ENCODE results near the gene OMP.

Gene OMP

GRCh38 chr11:77121876-77122575, 19.4 kb downstream of the OMP start:
- Histone ChIP-seq H3K4me3 (ENCODE audit: low read length) (no peak overlapping the region), H3K27me3 (ENCODE audit: control insufficient read depth, insufficient read depth, low read length) (no peaks in the 10 kb centered on the region), H3K36me3 (ENCODE audit: control insufficient read depth, low read depth, low read length) (no peaks in the 10 kb centered on the region), H3K4me1 (ENCODE audit: control insufficient read depth, low read depth, low read length) (no peaks in the 10 kb centered on the region), H3K9me3 (ENCODE audit: control insufficient read depth, low read depth, low read length) (no peaks in the 10 kb centered on the region), H3K9ac (ENCODE audit: low read length) (no peak overlapping the region), H3K27ac (ENCODE audit: low read length) (no peak overlapping the region)

- Histone ChIP-seq H3K4me1 (ENCODE audit: control insufficient read depth, low read depth, low read length) (peaks cover 3% of the 10 kb centered on the region), H3K27ac (ENCODE audit: low read length) (no peak overlapping the region), H3K9ac (ENCODE audit: low read length) (no peak overlapping the region), H3K27me3 (ENCODE audit: control insufficient read depth, insufficient read depth, low read length) (no peaks in the 10 kb centered on the region), H3K9me3 (ENCODE audit: control insufficient read depth, low read depth, low read length) (no peaks in the 10 kb centered on the region), H3K36me3 (ENCODE audit: control insufficient read depth, low read depth, low read length) (no peaks in the 10 kb centered on the region), H3K4me3 (ENCODE audit: low read length) (no peak overlapping the region)
Measured at GRCh38 chr11:77122576-77123212, 20.1 kb downstream of the OMP start.

- no peaks in the 10 kb centered on the region for H3K9me3 ChIP-seq (ENCODE audit: control insufficient read depth, low read depth, low read length)
- H3K4me3 ChIP-seq (ENCODE audit: low read length) = no peak overlapping the region
- peaks cover 5% of the 10 kb centered on the region for H3K4me1 ChIP-seq (ENCODE audit: control insufficient read depth, low read depth, low read length)
- H3K27me3 ChIP-seq (ENCODE audit: control insufficient read depth, insufficient read depth, low read length) = peaks cover 3% of the 10 kb centered on the region
- H3K36me3 ChIP-seq (ENCODE audit: control insufficient read depth, low read depth, low read length) = no peaks in the 10 kb centered on the region
- H3K9ac ChIP-seq (ENCODE audit: low read length) = no peak overlapping the region
- no peak overlapping the region for H3K27ac ChIP-seq (ENCODE audit: low read length)
Measured at GRCh38 chr11:77123591-77123990, 21.0 kb downstream of the OMP start.

- H3K27ac ChIP-seq (ENCODE audit: low read length) = no peak overlapping the region
- no peak overlapping the region for H3K9ac ChIP-seq (ENCODE audit: low read length)
- H3K36me3 ChIP-seq (ENCODE audit: control insufficient read depth, low read depth, low read length) = no peaks in the 10 kb centered on the region
- H3K4me1 ChIP-seq (ENCODE audit: control insufficient read depth, low read depth, low read length) = peaks cover 5% of the 10 kb centered on the region
- no peak overlapping the region for H3K4me3 ChIP-seq (ENCODE audit: low read length)
- peaks cover 4% of the 10 kb centered on the region for H3K27me3 ChIP-seq (ENCODE audit: control insufficient read depth, insufficient read depth, low read length)
- no peaks in the 10 kb centered on the region for H3K9me3 ChIP-seq (ENCODE audit: control insufficient read depth, low read depth, low read length)
Measured at GRCh38 chr11:77124041-77124440, 21.4 kb downstream of the OMP start.

GRCh38 chr11:77124488-77124887, 21.8 kb downstream of the OMP start:
- H3K27me3 ChIP-seq (ENCODE audit: control insufficient read depth, insufficient read depth, low read length) = peaks cover 4% of the 10 kb centered on the region
- H3K36me3 ChIP-seq (ENCODE audit: control insufficient read depth, low read depth, low read length) = no peaks in the 10 kb centered on the region
- H3K9ac ChIP-seq (ENCODE audit: low read length) = no peak overlapping the region
- peaks cover 5% of the 10 kb centered on the region for H3K4me1 ChIP-seq (ENCODE audit: control insufficient read depth, low read depth, low read length)
- H3K4me3 ChIP-seq (ENCODE audit: low read length) = no peak overlapping the region
- H3K27ac ChIP-seq (ENCODE audit: low read length) = no peak overlapping the region
- H3K9me3 ChIP-seq (ENCODE audit: control insufficient read depth, low read depth, low read length) = no peaks in the 10 kb centered on the region

GRCh38 chr11:77125191-77125590, 22.6 kb downstream of the OMP start:
- H3K36me3 ChIP-seq (ENCODE audit: control insufficient read depth, low read depth, low read length) = no peaks in the 10 kb centered on the region
- no peak overlapping the region for H3K4me3 ChIP-seq (ENCODE audit: low read length)
- H3K27me3 ChIP-seq (ENCODE audit: control insufficient read depth, insufficient read depth, low read length) = peaks cover 4% of the 10 kb centered on the region
- H3K27ac ChIP-seq (ENCODE audit: low read length) = no peak overlapping the region
- H3K9ac ChIP-seq (ENCODE audit: low read length) = no peak overlapping the region
- peaks cover 5% of the 10 kb centered on the region for H3K4me1 ChIP-seq (ENCODE audit: control insufficient read depth, low read depth, low read length)
- H3K9me3 ChIP-seq (ENCODE audit: control insufficient read depth, low read depth, low read length) = no peaks in the 10 kb centered on the region

- no peaks in the 10 kb centered on the region for H3K36me3 ChIP-seq (ENCODE audit: control insufficient read depth, low read depth, low read length)
- H3K4me1 ChIP-seq (ENCODE audit: control insufficient read depth, low read depth, low read length) = peaks cover 5% of the 10 kb centered on the region
- H3K9ac ChIP-seq (ENCODE audit: low read length) = no peak overlapping the region
- no peak overlapping the region for H3K27ac ChIP-seq (ENCODE audit: low read length)
- no peak overlapping the region for H3K4me3 ChIP-seq (ENCODE audit: low read length)
- H3K27me3 ChIP-seq (ENCODE audit: control insufficient read depth, insufficient read depth, low read length) = peaks cover 4% of the 10 kb centered on the region
- no peaks in the 10 kb centered on the region for H3K9me3 ChIP-seq (ENCODE audit: control insufficient read depth, low read depth, low read length)
Measured at GRCh38 chr11:77125695-77126094, 23.1 kb downstream of the OMP start.

- H3K27ac ChIP-seq (ENCODE audit: low read length) = no peak overlapping the region
- no peak overlapping the region for H3K9ac ChIP-seq (ENCODE audit: low read length)
- H3K9me3 ChIP-seq (ENCODE audit: control insufficient read depth, low read depth, low read length) = no peaks in the 10 kb centered on the region
Measured at GRCh38 chr11:77126156-77126775, 23.6 kb downstream of the OMP start.

GRCh38 chr11:77126861-77127234, 24.2 kb downstream of the OMP start:
- H3K4me1 ChIP-seq (ENCODE audit: control insufficient read depth, low read depth, low read length) = peaks cover 5% of the 10 kb centered on the region
- H3K4me3 ChIP-seq (ENCODE audit: low read length) = peak overlapping the region; percentile 54
- H3K36me3 ChIP-seq (ENCODE audit: control insufficient read depth, low read depth, low read length) = no peaks in the 10 kb centered on the region
- H3K9me3 ChIP-seq (ENCODE audit: control insufficient read depth, low read depth, low read length) = no peaks in the 10 kb centered on the region
- no peak overlapping the region for H3K9ac ChIP-seq (ENCODE audit: low read length)
- peaks cover 4% of the 10 kb centered on the region for H3K27me3 ChIP-seq (ENCODE audit: control insufficient read depth, insufficient read depth, low read length)
- H3K27ac ChIP-seq (ENCODE audit: low read length) = no peak overlapping the region

More at GRCh38 chr11:77126156-77126775, 23.6 kb downstream of the OMP start:
- Histone ChIP-seq H3K4me1 (ENCODE audit: control insufficient read depth, low read depth, low read length) (peaks cover 5% of the 10 kb centered on the region), H3K4me3 (ENCODE audit: low read length) (no peak overlapping the region), H3K36me3 (ENCODE audit: control insufficient read depth, low read depth, low read length) (no peaks in the 10 kb centered on the region), H3K27me3 (ENCODE audit: control insufficient read depth, insufficient read depth, low read length) (peaks cover 4% of the 10 kb centered on the region)

- peak overlapping the region; percentile 54 for H3K4me3 ChIP-seq (ENCODE audit: low read length)
- H3K27me3 ChIP-seq (ENCODE audit: control insufficient read depth, insufficient read depth, low read length) = peaks cover 4% of the 10 kb centered on the region
- H3K9me3 ChIP-seq (ENCODE audit: control insufficient read depth, low read depth, low read length) = no peaks in the 10 kb centered on the region
- H3K9ac ChIP-seq (ENCODE audit: low read length) = no peak overlapping the region
- peaks cover 5% of the 10 kb centered on the region for H3K4me1 ChIP-seq (ENCODE audit: control insufficient read depth, low read depth, low read length)
- no peak overlapping the region for H3K27ac ChIP-seq (ENCODE audit: low read length)
- no peaks in the 10 kb centered on the region for H3K36me3 ChIP-seq (ENCODE audit: control insufficient read depth, low read depth, low read length)
Measured at GRCh38 chr11:77127235-77127911, 24.7 kb downstream of the OMP start.

- Histone ChIP-seq H3K27ac (ENCODE audit: low read length) (no peak within 1 kb of the TSS), H3K36me3 (ENCODE audit: control insufficient read depth, low read depth, low read length) (no peaks in the 10 kb centered on the region), H3K27me3 (ENCODE audit: control insufficient read depth, insufficient read depth, low read length) (peaks cover 4% of the 10 kb centered on the region), H3K4me1 (ENCODE audit: control insufficient read depth, low read depth, low read length) (peaks cover 5% of the 10 kb centered on the region), H3K9ac (ENCODE audit: low read length) (no peak within 1 kb of the TSS), H3K4me3 (ENCODE audit: low read length) (peak within 1 kb of the TSS; percentile 54), H3K9me3 (ENCODE audit: control insufficient read depth, low read depth, low read length) (no peaks in the 10 kb centered on the region)
Measured at GRCh38 chr11:77127920-77128691, 25.5 kb downstream of the OMP start, which contains the start of gene MYO7A. Gene MYO7A (plus strand): TSS chr11:77128246. CDS start chr11:77130635, 2,389 bp downstream.
